HFF-Myc (cell line): ENCODE data around the gene PPP1R14D.

Experiments used
- DNase-seq: peaks from one replicate; pipeline ENCODE4 v3.0.0-alpha.2; 2011; ENCODE audit warnings: low read depth; ENCODE audit errors: extremely low read depth
- H3K4me3 ChIP-seq: replicated peaks from 2 replicates; pipeline ENCODE4 v1.5.1; 2011; ENCODE audit warnings: low read depth, mild to moderate bottlenecking, control low read depth, low read length
- CTCF ChIP-seq: IDR thresholded peaks from 2 replicates; pipeline ENCODE4 v1.5.1; 2012; ENCODE audit warnings: mild to moderate bottlenecking, low read depth, low read length, control low read depth; ENCODE audit errors: missing control alignments

The PPP1R14D gene

GRCh38 chr15:40858706-40859105 is 30.2 kb upstream of the PPP1R14D start:
- H3K4me3 ChIP-seq, result no peak overlapping the region
- TF ChIP-seq CTCF, result no peak
- no peak for DNase-seq

GRCh38 chr15:40857601-40858341 is 29.3 kb upstream of the PPP1R14D start:
- no peak overlapping the region for H3K4me3 ChIP-seq
- DNase-seq, result peak; percentile 43
- TF ChIP-seq CTCF, result peak; percentile 99

GRCh38 chr15:40856746-40857145 is 28.2 kb upstream of the PPP1R14D start:
- no peak for DNase-seq
- TF ChIP-seq CTCF, result no peak
- H3K4me3 ChIP-seq, result no peak overlapping the region

- H3K4me3 ChIP-seq, result no peak overlapping the region
- no peak for DNase-seq
- TF ChIP-seq CTCF, result no peak
Measured at GRCh38 chr15:40855706-40856234, 27.3 kb upstream of the PPP1R14D start.

- no peak for TF ChIP-seq CTCF
- no peak for DNase-seq
- no peak overlapping the region for H3K4me3 ChIP-seq
Measured at GRCh38 chr15:40854161-40854560, 25.7 kb upstream of the PPP1R14D start.

- no peak overlapping the region for H3K4me3 ChIP-seq
- TF ChIP-seq CTCF, result no peak
- DNase-seq, result no peak
Measured at GRCh38 chr15:40853241-40853890, 24.9 kb upstream of the PPP1R14D start.
